Liver (tissue), 9 donors: ENCODE data around the gene NUDT1. TPM values are rescaled to one million over a fixed set of nuclear protein-coding genes. Genes with fewer than 3 reads are reported as not detected.

Experiments used
- DNase-seq: peaks from one replicate; pipeline ENCODE4 v3.0.0-alpha.2; 2017; ENCODE audit warnings: low spot score
- H3K27ac ChIP-seq, 2 donors: one replicate each; pipeline ENCODE4 v1.7.0; 2013; ENCODE audit warnings: inconsistent platforms in 2 of 2, low read length in 2 of 2, control low read depth in 1 of 2, low read depth in 1 of 2, mild to moderate bottlenecking in 1 of 2
- H3K27me3 ChIP-seq, 4 donors: one replicate each; pipeline versions ENCODE4 v1.6.1 to v1.7.0; 2013; ENCODE audit warnings: low read length in 3 of 4, inconsistent platforms in 1 of 4, mild to moderate bottlenecking in 1 of 4, moderate library complexity in 1 of 4; ENCODE audit not compliant: control insufficient read depth in 4 of 4, insufficient read depth in 4 of 4
- H3K36me3 ChIP-seq, 4 donors: one replicate each; pipeline versions ENCODE4 v1.6.1 to v1.7.0; 2013; ENCODE audit warnings: low read length in 3 of 4, mild to moderate bottlenecking in 3 of 4, low read depth in 1 of 4, moderate library complexity in 1 of 4; ENCODE audit not compliant: control insufficient read depth in 4 of 4, insufficient read depth in 3 of 4
- H3K4me1 ChIP-seq, 4 donors: one replicate each; pipeline versions ENCODE4 v1.6.1 to v1.7.0; 2013; ENCODE audit warnings: low read length in 3 of 4, mild to moderate bottlenecking in 3 of 4, moderate library complexity in 1 of 4; ENCODE audit not compliant: control insufficient read depth in 4 of 4, insufficient read depth in 4 of 4
- H3K4me3 ChIP-seq, 3 donors: one replicate each; pipeline versions ENCODE4 v1.6.1 to v1.7.0; 2013; ENCODE audit warnings: low read length in 3 of 3, control low read depth in 1 of 3, low read depth in 1 of 3, mild to moderate bottlenecking in 1 of 3
- H3K9ac ChIP-seq, 2 donors: one replicate each; pipeline ENCODE4 v1.7.0; 2013; ENCODE audit warnings: low read length in 2 of 2, mild to moderate bottlenecking in 2 of 2, moderate library complexity in 2 of 2, control low read depth in 1 of 2, low read depth in 1 of 2
- H3K9me3 ChIP-seq, 4 donors: one replicate each; pipeline versions ENCODE4 v1.6.1 to v1.7.0; 2013; ENCODE audit warnings: low read length in 3 of 4; ENCODE audit not compliant: control insufficient read depth in 4 of 4
- EGR1 ChIP-seq, 2 donors: IDR thresholded peaks; 2 replicates each; pipeline ENCODE4 v1.6.1; 2016 to 2018; ENCODE audit warnings: antibody characterized with exemption in 2 of 2, low read depth in 2 of 2
- FOXA2 ChIP-seq: IDR thresholded peaks from 2 replicates; pipeline ENCODE4 v1.6.1; 2016; ENCODE audit warnings: antibody characterized with exemption
- GABPA ChIP-seq, 2 donors: IDR thresholded peaks in 1 of 2; conservative IDR thresholded peaks in 1 of 2; 2 replicates each; pipeline ENCODE4 v1.6.1; 2016; ENCODE audit warnings: antibody characterized with exemption in 2 of 2, mild to moderate bottlenecking in 1 of 2, moderate library complexity in 1 of 2
- JUND ChIP-seq, 2 donors: IDR thresholded peaks; 2 replicates each; pipeline ENCODE4 v1.6.1; 2016; ENCODE audit warnings: antibody characterized with exemption in 2 of 2
- NR2F2 ChIP-seq: IDR thresholded peaks from 2 replicates; pipeline ENCODE4 v1.6.1; 2016; ENCODE audit warnings: antibody characterized with exemption
- RAD21 ChIP-seq, 2 donors: IDR thresholded peaks; 2 replicates each; pipeline ENCODE4 v1.6.1; 2016; ENCODE audit warnings: antibody characterized with exemption in 2 of 2, mild to moderate bottlenecking in 2 of 2
- RXRA ChIP-seq, 2 donors: IDR thresholded peaks; 2 replicates each; pipeline ENCODE4 v1.6.1; 2017 to 2018; ENCODE audit warnings: antibody characterized with exemption in 2 of 2, mild to moderate bottlenecking in 1 of 2
- WGBS: extraction: QIAGEN DNeasy Blood & Tissue Kit; methylation state at CpG from one replicate; pipeline ENCODE4 v1.1.7; 2013; 5-methylcytosine and 5-hydroxymethylcytosine counted together
- polyA plus RNA-seq, 2 donors: library from polyadenylated mRNA; stranded (reverse) in 1 of 2; unstranded in 1 of 2; fragments of 200-250 nt in 1 of 2; fragments of >200 nt in 1 of 2; fragmentation: Nextera tagmentation in 1 of 2; extraction: Ambion mirVana in 1 of 2; gene quantifications; one replicate each; pipeline versions ENCODE4 v1.2.1 to v1.2.3, GENCODE V29; 2013 to 2015
- total RNA-seq, 2 donors: library from RNA; depleted of rRNA; stranded (reverse); fragments of >200 nt; gene quantifications; one replicate each; pipeline ENCODE4 v1.2.3, GENCODE V29; 2014
- TF ChIP-seq, protein P1 (sequence below): IDR thresholded peaks from 2 replicates; pipeline ENCODE4 v1.6.1; 2016; ENCODE audit warnings: antibody characterized with exemption
- TF ChIP-seq, protein P2 (sequence below): IDR thresholded peaks from 2 replicates; pipeline ENCODE4 v1.6.1; 2016; ENCODE audit warnings: antibody characterized with exemption, mild to moderate bottlenecking
- TF ChIP-seq, protein P3 (sequence below): IDR thresholded peaks from 2 replicates; pipeline ENCODE4 v1.6.1; 2016; ENCODE audit warnings: antibody characterized with exemption
- TF ChIP-seq, protein P4 (sequence below): IDR thresholded peaks from 2 replicates; pipeline ENCODE4 v1.6.1; 2016; ENCODE audit warnings: antibody characterized with exemption
- TF ChIP-seq, protein P5 (sequence below): fragments of 150-350 bp; IDR thresholded peaks from 2 replicates; pipeline ENCODE4 v1.5.1; 2017; ENCODE audit warnings: improper control_type of control experiment, low read depth, low read length; ENCODE audit not compliant: missing input control
- donor health status: healthy.
- donor health status: healthy.
- donor health status: healthy.
- donor health status: healthy.
- donor health status: healthy.

NUDT1 gene
- total and polyA plus RNA-seq, 4 donors = 1.0 to 22.3 (median 3.1) TPM

DNA sequence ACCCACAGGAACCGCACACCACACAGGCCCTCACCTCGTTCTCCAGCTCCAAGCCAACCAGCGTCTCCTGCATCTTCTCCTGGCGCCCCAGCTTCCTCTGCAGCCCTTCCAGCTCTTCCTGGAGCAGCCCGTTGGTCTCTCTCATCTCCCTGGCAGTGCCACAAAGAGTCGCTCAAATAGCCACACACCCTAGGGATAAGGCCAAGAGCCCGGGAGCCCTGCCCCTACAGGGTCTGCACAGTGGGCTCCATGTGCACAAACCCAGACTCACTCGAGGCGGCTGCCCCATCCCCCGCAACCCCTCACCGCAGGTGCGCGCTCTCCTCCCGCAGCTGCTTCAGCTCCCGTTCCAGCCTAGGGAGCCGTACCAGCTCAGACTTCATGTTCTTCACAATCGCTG, 26.2 kb upstream of the NUDT1 start:
- no peak overlapping the region for H3K4me3 ChIP-seq
- WGBS = 96% methylated on average over 17 of the region's 17 CpGs
- no peak for DNase-seq
- H3K27me3 ChIP-seq = no peaks in the 10 kb centered on the region
- H3K9ac ChIP-seq = no peak overlapping the region
- H3K36me3 ChIP-seq = peaks cover 6 to 61% (median 29%) of the 10 kb centered on the region in 4 donors
- no peaks in the 10 kb centered on the region for H3K9me3 ChIP-seq
- H3K27ac ChIP-seq = no peak overlapping the region
- TF ChIP-seq, protein P1, sequence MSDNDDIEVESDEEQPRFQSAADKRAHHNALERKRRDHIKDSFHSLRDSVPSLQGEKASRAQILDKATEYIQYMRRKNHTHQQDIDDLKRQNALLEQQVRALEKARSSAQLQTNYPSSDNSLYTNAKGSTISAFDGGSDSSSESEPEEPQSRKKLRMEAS = no peak
- TF ChIP-seq RXRA (IDR thresholded peaks at IDR 0.05) (no peak), RAD21 (IDR thresholded peaks at IDR 0.05) (no peak), EGR1 (IDR thresholded peaks at IDR 0.05; ENCODE audit: low read depth in 2 of 2) (no peak), NR2F2 (no peak), FOXA2 (no peak), JUND (IDR thresholded peaks at IDR 0.05) (no peak)
- TF ChIP-seq, protein P2, sequence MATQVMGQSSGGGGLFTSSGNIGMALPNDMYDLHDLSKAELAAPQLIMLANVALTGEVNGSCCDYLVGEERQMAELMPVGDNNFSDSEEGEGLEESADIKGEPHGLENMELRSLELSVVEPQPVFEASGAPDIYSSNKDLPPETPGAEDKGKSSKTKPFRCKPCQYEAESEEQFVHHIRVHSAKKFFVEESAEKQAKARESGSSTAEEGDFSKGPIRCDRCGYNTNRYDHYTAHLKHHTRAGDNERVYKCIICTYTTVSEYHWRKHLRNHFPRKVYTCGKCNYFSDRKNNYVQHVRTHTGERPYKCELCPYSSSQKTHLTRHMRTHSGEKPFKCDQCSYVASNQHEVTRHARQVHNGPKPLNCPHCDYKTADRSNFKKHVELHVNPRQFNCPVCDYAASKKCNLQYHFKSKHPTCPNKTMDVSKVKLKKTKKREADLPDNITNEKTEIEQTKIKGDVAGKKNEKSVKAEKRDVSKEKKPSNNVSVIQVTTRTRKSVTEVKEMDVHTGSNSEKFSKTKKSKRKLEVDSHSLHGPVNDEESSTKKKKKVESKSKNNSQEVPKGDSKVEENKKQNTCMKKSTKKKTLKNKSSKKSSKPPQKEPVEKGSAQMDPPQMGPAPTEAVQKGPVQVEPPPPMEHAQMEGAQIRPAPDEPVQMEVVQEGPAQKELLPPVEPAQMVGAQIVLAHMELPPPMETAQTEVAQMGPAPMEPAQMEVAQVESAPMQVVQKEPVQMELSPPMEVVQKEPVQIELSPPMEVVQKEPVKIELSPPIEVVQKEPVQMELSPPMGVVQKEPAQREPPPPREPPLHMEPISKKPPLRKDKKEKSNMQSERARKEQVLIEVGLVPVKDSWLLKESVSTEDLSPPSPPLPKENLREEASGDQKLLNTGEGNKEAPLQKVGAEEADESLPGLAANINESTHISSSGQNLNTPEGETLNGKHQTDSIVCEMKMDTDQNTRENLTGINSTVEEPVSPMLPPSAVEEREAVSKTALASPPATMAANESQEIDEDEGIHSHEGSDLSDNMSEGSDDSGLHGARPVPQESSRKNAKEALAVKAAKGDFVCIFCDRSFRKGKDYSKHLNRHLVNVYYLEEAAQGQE = no peak
- TF ChIP-seq, protein P3, sequence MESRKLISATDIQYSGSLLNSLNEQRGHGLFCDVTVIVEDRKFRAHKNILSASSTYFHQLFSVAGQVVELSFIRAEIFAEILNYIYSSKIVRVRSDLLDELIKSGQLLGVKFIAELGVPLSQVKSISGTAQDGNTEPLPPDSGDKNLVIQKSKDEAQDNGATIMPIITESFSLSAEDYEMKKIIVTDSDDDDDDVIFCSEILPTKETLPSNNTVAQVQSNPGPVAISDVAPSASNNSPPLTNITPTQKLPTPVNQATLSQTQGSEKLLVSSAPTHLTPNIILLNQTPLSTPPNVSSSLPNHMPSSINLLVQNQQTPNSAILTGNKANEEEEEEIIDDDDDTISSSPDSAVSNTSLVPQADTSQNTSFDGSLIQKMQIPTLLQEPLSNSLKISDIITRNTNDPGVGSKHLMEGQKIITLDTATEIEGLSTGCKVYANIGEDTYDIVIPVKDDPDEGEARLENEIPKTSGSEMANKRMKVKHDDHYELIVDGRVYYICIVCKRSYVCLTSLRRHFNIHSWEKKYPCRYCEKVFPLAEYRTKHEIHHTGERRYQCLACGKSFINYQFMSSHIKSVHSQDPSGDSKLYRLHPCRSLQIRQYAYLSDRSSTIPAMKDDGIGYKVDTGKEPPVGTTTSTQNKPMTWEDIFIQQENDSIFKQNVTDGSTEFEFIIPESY = no peak
- no peaks in the 10 kb centered on the region for H3K4me1 ChIP-seq

DNA sequence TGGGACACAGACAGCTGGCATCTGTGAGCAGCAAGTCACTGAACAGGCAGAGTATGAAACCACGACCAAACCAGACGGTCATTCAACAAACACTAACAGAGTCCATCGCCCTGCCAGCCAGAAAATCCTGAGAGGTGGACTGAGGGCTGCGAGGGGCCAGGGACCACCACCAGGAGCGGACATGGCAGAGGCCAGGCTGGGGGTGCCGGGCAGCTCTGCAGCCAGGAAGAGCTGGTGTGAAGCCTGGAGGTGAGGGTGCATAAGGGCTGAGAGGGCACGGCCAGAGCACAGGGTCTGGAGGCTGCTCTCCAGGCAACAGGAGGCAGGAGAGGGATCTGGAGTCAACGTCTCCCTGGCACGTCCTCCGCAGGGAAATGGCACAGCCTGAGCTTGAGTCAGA, 24.8 kb upstream of the NUDT1 start:
- H3K4me1 ChIP-seq = no peaks in the 10 kb centered on the region
- TF ChIP-seq RXRA (IDR thresholded peaks at IDR 0.05) (no peak), EGR1 (IDR thresholded peaks at IDR 0.05; ENCODE audit: low read depth in 2 of 2) (no peak), GABPA (IDR thresholded peaks at IDR 0.05 in 1 of 2, conservative IDR thresholded peaks at IDR 0.05 in 1 of 2) (no peak)
- TF ChIP-seq, protein P4, sequence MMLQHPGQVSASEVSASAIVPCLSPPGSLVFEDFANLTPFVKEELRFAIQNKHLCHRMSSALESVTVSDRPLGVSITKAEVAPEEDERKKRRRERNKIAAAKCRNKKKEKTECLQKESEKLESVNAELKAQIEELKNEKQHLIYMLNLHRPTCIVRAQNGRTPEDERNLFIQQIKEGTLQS = no peak
- TF ChIP-seq, protein P5, sequence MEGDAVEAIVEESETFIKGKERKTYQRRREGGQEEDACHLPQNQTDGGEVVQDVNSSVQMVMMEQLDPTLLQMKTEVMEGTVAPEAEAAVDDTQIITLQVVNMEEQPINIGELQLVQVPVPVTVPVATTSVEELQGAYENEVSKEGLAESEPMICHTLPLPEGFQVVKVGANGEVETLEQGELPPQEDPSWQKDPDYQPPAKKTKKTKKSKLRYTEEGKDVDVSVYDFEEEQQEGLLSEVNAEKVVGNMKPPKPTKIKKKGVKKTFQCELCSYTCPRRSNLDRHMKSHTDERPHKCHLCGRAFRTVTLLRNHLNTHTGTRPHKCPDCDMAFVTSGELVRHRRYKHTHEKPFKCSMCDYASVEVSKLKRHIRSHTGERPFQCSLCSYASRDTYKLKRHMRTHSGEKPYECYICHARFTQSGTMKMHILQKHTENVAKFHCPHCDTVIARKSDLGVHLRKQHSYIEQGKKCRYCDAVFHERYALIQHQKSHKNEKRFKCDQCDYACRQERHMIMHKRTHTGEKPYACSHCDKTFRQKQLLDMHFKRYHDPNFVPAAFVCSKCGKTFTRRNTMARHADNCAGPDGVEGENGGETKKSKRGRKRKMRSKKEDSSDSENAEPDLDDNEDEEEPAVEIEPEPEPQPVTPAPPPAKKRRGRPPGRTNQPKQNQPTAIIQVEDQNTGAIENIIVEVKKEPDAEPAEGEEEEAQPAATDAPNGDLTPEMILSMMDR = no peak
- TF ChIP-seq, protein P3 = no peak
- no peak overlapping the region for H3K4me3 ChIP-seq
- peaks cover 6 to 55% (median 26%) of the 10 kb centered on the region in 4 donors for H3K36me3 ChIP-seq
- no peak for DNase-seq
- WGBS = 90% methylated on average over 10 of the region's 10 CpGs
- H3K27ac ChIP-seq = no peak overlapping the region
- H3K9me3 ChIP-seq = no peaks in the 10 kb centered on the region
- H3K27me3 ChIP-seq = no peaks in the 10 kb centered on the region
- H3K9ac ChIP-seq = no peak overlapping the region
